ACC112 (cell line): ENCODE results near the gene ZKSCAN7.

Experiments
- H2AFZ ChIP-seq: fragments of 200-600 bp; sonication (generic); one replicate; pipeline ENCODE4 v1.6.0; 2017; ENCODE audit warnings: antibody characterized with exemption, low read length; ENCODE audit not compliant: unreplicated experiment
- H3K27ac ChIP-seq: fragments of 200-600 bp; sonication (generic); 2 replicates; pipeline ENCODE4 v1.5.1; 2014; ENCODE audit warnings: low read depth, mild to moderate bottlenecking, antibody characterized with exemption, low read length, moderate library complexity
- H3K27me3 ChIP-seq: fragments of 200-600 bp; sonication (generic); 2 replicates; pipeline ENCODE4 v1.6.1; 2014; ENCODE audit warnings: mild to moderate bottlenecking, antibody characterized with exemption, low read length, moderate library complexity, mixed read lengths; ENCODE audit not compliant: insufficient read depth
- H3K36me3 ChIP-seq: fragments of 200-600 bp; sonication (generic); 2 replicates; pipeline ENCODE4 v1.6.1; 2016; ENCODE audit warnings: mild to moderate bottlenecking, antibody characterized with exemption, low read length, moderate library complexity, mixed read lengths; ENCODE audit not compliant: insufficient read depth
- H3K4me1 ChIP-seq: fragments of 200-600 bp; sonication (generic); one replicate; pipeline ENCODE4 v1.6.1; 2016; ENCODE audit warnings: low read length, mixed read lengths; ENCODE audit not compliant: insufficient read depth, unreplicated experiment, control insufficient read depth
- H3K4me3 ChIP-seq: fragments of 200-600 bp; sonication (generic); 2 replicates; pipeline ENCODE4 v1.5.1; 2014; ENCODE audit warnings: mild to moderate bottlenecking, low read depth, low read length
- H3K79me2 ChIP-seq: fragments of 200-600 bp; sonication (generic); one replicate; pipeline ENCODE4 v1.6.0; 2016; ENCODE audit warnings: low read length; ENCODE audit not compliant: control insufficient read depth, unreplicated experiment, insufficient read depth

The ZKSCAN7 gene

DNA sequence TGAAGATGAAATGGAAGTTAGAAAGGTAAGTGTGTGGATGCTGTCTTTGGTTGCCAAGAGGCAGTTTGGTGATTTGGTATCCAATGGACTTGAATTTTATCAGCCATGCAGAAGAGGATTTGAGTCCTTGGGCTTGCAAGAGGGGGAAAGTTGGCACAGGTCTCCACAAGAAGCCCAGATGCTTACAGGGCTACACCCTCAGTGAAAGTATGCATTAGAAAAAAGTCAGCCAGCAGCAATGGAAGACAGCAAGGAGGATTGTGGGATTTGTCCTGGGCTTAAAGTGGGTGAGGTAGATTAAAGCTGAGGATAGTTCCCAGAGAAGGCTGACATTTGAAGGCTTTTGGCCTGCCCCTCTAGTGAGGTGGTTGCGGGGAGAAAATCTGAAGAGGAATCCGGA lies 46.8 kb downstream of the ZKSCAN7 start:
- no peak overlapping the region for H3K4me3 ChIP-seq
- H3K4me1 ChIP-seq = no peaks in the 10 kb centered on the region
- no peaks in the 10 kb centered on the region for H3K27me3 ChIP-seq
- H3K79me2 ChIP-seq = no peaks in the 10 kb centered on the region
- H2AFZ ChIP-seq = no peak overlapping the region
- H3K36me3 ChIP-seq = peaks cover 12% of the 10 kb centered on the region
- H3K27ac ChIP-seq = no peak overlapping the region

- Histone ChIP-seq H2AFZ (no peak overlapping the region), H3K4me1 (no peaks in the 10 kb centered on the region), H3K36me3 (no peaks in the 10 kb centered on the region; the same call in 1 of the 2 replicates), H3K4me3 (no peak overlapping the region), H3K27ac (no peak overlapping the region), H3K27me3 (no peaks in the 10 kb centered on the region), H3K79me2 (no peaks in the 10 kb centered on the region)
These were observed 57.7 kb downstream of the ZKSCAN7 start for GRCh38 chr3:44612678-44613077.
